OCI-LY3 (cell line): ENCODE measurements around the gene MED25.

ENCODE experiments used
- CTCF ChIP-seq: fragments of 200-600, 300-600 bp; sonication (generic); IDR thresholded peaks from 2 replicates; pipeline ENCODE4 v1.5.1; 2014; ENCODE audit warnings: antibody characterized with exemption, low read length, low read depth
- EZH2phosphoT487 ChIP-seq: fragments of 200-600 bp; shearing (Covaris generic); IDR thresholded peaks from 2 replicates; pipeline ENCODE4 v1.6.1; 2018; ENCODE audit warnings: antibody characterized with exemption, mixed run types, low read depth

GRCh38 chr19:49820125-49820524 lies 2.0 kb downstream of the MED25 start:
- TF ChIP-seq CTCF (no peak), EZH2phosphoT487 (no peak)
